HPDE6-E6E7 (cell line): ENCODE results near the gene NKX2-2.

Experiments
- DNase-seq: peaks from one replicate; pipeline ENCODE4 v3.0.0; 2011; ENCODE audit warnings: missing footprints; ENCODE audit errors: extremely low spot score

NKX2-2 gene

GRCh38 chr20:21513881-21514540, at the start of gene NKX2-2:
Gene NKX2-2 (minus strand): TSS chr20:21514064. CDS start chr20:21513669, 395 bp downstream.
- DNase-seq, result no peak

GRCh38 chr20:21562656-21563055, 48.8 kb upstream of the NKX2-2 start:
- no peak for DNase-seq

GRCh38 chr20:21559305-21559704, 45.4 kb upstream of the NKX2-2 start:
- DNase-seq, result no peak

- no peak for DNase-seq
Observed at GRCh38 chr20:21557241-21558020, 43.6 kb upstream of the NKX2-2 start.

- DNase-seq, result no peak
Observed at GRCh38 chr20:21556398-21556797, 42.5 kb upstream of the NKX2-2 start.

DNA sequence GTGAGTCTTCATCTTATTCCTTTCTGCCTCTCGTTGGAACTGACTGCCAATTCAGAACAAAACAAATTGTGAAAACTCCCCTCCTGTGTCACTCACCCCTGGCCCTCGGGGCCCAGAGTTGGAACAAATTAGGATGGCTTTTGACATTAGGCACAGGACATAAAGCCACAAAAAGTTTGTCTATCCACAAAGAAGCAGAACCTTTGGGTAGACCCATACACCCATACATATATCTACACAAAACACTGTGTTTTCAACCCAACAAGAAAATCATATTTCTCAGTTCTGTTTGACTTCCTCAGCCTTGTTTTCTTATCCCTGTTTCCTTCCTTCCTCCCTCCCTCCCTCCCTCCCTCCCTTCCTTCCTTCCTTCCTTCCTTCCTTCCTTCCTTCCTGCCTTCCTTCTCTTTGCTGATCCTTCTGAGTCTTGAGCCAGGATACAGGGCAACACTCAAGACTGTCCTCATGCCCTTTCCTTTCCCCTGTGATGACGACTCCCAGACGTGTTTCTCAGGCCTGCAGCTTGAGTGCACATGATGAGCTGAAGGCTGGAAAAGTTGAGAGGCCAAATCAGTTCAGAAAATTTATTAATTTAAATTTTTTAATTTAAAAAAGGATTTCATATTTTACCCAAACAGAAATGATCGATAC, 41.7 kb upstream of the NKX2-2 start:
- no peak for DNase-seq

GRCh38 chr20:21554985-21555384, 41.1 kb upstream of the NKX2-2 start:
- no peak for DNase-seq

DNA sequence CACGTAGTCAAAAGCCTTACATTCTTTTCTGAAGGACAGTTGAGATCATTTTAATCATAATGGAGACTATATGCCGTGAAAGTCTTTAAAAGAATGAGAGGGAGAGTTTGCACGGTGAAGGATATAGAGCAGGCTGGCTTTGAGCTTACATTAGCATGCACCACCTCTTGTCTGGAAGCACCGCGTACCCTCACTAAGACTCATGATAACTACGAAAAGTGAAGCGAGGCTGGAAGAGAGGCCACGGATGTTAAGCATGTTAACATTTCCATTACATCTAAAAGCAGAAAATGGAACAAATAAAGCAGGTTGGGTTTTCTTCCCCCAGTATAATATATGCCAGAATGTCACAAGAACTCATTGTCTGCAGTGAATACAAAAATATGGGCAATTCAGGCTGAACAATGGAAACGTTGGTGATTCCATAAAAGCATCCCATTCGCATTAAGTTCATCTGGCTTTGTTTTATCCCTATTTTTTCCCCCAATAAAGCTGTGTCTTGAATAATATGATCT, 40.6 kb upstream of the NKX2-2 start:
- no peak for DNase-seq

DNA sequence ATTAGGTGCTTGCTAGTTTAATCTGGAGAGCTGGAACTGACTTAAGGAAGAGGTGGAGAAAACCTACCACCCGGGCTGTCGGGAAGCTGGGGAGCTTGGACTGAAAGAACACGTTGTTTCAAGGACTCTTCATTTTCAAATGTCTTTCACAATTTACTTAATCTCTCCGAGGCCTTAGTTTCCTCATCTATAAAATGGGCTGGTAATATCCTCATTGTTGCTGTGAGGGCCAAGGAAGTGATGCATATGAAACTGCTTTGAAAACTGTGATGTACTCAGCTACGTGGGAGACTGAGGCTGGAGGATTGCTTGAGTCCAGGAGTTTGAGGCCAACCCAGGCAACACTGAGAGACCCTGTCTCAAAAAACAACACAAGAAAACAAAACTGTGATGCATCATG, 36.7 kb upstream of the NKX2-2 start:
- DNase-seq, result no peak

- no peak for DNase-seq
Observed at GRCh38 chr20:21548390-21549035, 34.6 kb upstream of the NKX2-2 start.

- no peak for DNase-seq
Observed at GRCh38 chr20:21546355-21546754, 32.5 kb upstream of the NKX2-2 start.

GRCh38 chr20:21539512-21539911, 25.6 kb upstream of the NKX2-2 start:
- no peak for DNase-seq

- DNase-seq, result no peak
Observed at GRCh38 chr20:21534886-21535285, 21.0 kb upstream of the NKX2-2 start.

DNA sequence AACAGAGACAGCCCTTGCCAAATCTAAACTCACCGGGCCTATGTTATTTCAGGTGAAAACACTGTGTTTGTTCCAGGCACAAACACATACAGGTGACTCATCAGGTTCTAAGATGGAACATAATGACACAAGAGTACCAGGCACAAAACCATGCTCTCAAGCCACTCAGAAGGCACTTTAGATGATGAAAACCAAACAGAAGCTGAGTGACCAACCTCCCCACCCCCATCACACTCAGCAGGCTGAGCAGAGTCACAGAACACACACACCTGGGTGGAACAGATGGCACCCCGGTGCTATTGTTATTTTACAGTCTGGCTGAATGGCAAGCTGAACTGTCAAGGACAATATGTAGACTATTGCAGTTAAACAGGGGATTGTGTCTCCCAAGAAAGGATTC, 20.6 kb upstream of the NKX2-2 start:
- no peak for DNase-seq

- DNase-seq, result no peak
Observed at GRCh38 chr20:21529863-21530262, 16.0 kb upstream of the NKX2-2 start.

DNA sequence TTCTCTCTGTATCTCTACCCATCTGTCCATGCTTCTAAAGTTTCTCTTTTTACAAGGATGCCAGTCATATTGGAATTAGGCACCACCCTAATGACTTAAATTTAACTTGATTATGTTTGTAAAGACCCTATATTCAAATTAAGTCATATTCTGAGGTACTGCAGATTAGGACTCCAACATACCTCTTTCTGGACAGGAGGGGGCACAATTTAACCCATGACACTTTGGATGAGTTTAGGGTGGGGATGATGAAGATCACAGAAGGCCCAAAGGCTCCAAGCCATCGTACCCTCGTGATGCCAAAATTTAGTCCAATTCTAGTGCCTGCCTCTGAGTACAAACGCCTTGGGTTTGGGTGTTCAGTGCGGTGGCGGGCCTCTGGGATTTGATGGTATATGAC, 15.0 kb upstream of the NKX2-2 start:
- DNase-seq, result no peak

DNA sequence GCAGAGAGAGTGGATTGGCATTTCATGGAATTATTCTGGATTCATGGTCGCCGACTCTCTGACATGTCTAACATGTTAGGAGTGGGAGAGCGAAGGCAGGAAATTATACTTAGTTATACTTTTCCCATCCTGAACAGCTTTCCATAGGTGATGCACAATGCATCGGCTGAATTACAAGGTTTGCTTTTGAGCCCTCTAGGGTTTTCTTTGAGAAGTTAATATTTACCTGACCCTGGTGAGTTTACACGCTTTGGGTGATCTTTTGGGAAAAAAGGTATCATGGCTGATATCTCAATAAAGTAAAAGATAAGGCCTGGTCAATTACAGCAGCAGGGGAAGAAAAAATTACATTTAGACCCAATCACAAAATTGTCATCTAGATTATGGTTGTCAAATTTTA, 14.0 kb upstream of the NKX2-2 start:
- DNase-seq, result no peak

DNA sequence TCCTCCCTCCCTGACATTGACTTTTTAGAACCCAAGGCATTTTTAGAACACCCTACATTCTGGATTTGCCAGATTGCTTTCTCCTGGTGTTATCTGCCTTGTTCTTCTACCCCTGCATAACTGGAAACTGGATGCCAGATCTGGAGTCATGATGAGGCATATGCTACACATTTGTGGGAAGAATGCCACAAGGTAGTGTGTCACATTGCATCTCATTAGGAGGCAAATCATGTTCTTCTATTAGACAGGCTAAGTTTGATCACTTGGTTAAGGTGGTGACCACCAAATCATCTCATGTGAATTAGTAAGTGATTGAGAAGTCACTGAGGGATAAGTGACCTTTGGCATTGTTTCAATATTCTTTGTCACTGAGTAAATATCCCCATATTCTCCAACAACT, 12.9 kb upstream of the NKX2-2 start:
- DNase-seq, result no peak

GRCh38 chr20:21523895-21524294, 10.0 kb upstream of the NKX2-2 start:
- no peak for DNase-seq

DNA sequence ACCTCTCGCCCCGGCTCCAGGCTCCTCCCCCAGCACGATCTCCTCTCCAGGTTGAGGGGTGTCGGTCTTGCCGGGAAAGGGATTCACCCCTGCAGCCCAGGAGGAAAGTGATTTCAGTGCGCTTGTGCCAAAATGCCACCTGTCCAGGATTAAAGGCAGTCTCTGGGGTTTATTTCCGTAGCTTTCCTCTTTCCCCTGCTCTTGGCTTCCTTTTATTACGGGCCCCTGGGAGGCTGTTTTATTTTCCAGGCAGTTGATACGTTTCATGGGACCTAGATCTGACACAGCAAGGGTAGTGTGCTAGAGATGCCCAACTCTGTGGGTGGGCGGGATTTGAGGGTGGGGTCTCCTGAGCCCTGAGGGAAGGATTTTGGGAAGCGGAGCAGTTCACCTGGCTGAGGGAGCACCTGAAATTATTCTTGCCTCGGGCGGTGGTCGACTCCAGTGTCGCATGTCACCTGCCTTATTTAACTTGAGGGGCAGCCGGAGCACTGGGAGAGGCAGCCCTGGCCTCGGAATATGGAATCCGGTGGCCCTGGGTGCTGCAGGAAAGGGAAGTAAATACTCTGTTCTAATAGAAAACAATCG, 9.5 kb upstream of the NKX2-2 start:
- no peak for DNase-seq

- DNase-seq, result no peak
Observed at GRCh38 chr20:21522481-21523280, 8.8 kb upstream of the NKX2-2 start.
